Thoracic aorta (tissue), 2 donors: ENCODE results near the gene FMNL3. TPM values are rescaled to one million over a fixed set of nuclear protein-coding genes. Genes with fewer than 3 reads are reported as not detected.
A peak's percentile ranks its signal among the peaks of the same experiment; 100 is the strongest.

Experiments
- ATAC-seq: fragments of 150-250 bp; one replicate; pipeline ENCODE4 v1.8.0; 2017; ENCODE audit warnings: low read depth; ENCODE audit not compliant: insufficient number of reproducible peaks, low FRiP score
- DNase-seq: peaks from one replicate; pipeline ENCODE4 v3.0.0-alpha.2; 2020; ENCODE audit warnings: low spot score
- H3K27ac ChIP-seq, 2 donors: fragments of 200-600 bp; sonication (generic); 1 replicate in 1 of 2; 2 replicates in 1 of 2; pipeline ENCODE4 v1.5.1; 2016; ENCODE audit warnings: mild to moderate bottlenecking in 2 of 2, moderate library complexity in 2 of 2
- H3K27me3 ChIP-seq: fragments of 200-600 bp; sonication (generic); replicated peaks from 2 replicates; pipeline ENCODE4 v1.6.0; 2016; ENCODE audit warnings: mild to moderate bottlenecking; ENCODE audit not compliant: insufficient read depth
- H3K36me3 ChIP-seq: fragments of 200-600 bp; sonication (generic); one replicate; pipeline ENCODE4 v1.5.1; 2016
- H3K4me1 ChIP-seq, 2 donors: fragments of 200-600 bp; sonication (generic); 1 replicate in 1 of 2; 2 replicates in 1 of 2; pipeline versions ENCODE4 v1.5.1 to v1.6.0; 2016; ENCODE audit warnings: low read depth in 2 of 2, mild to moderate bottlenecking in 1 of 2; ENCODE audit not compliant: control insufficient read depth in 1 of 2
- H3K4me3 ChIP-seq: fragments of 200-600 bp; sonication (generic); 2 replicates; pipeline ENCODE4 v1.5.1; 2016; ENCODE audit warnings: mild to moderate bottlenecking
- H3K9me3 ChIP-seq: fragments of 200-600 bp; sonication (generic); 2 replicates; pipeline ENCODE4 v1.5.1; 2016
- total RNA-seq, 2 donors: library from RNA; depleted of rRNA; stranded (reverse); fragments of >200 nt; gene quantifications; one replicate each; pipeline versions ENCODE4 v1.1.0 to v1.2.3, GENCODE V29; 2016
- TF ChIP-seq, protein P1 (sequence below): fragments of 200-600 bp; sonication (generic); IDR thresholded peaks from one replicate; pipeline ENCODE4 v1.5.1; 2019; ENCODE audit warnings: antibody characterized with exemption

The FMNL3 gene
- total RNA-seq, 2 donors from 2014 or later: 26.7 to 37.4 TPM

DNA sequence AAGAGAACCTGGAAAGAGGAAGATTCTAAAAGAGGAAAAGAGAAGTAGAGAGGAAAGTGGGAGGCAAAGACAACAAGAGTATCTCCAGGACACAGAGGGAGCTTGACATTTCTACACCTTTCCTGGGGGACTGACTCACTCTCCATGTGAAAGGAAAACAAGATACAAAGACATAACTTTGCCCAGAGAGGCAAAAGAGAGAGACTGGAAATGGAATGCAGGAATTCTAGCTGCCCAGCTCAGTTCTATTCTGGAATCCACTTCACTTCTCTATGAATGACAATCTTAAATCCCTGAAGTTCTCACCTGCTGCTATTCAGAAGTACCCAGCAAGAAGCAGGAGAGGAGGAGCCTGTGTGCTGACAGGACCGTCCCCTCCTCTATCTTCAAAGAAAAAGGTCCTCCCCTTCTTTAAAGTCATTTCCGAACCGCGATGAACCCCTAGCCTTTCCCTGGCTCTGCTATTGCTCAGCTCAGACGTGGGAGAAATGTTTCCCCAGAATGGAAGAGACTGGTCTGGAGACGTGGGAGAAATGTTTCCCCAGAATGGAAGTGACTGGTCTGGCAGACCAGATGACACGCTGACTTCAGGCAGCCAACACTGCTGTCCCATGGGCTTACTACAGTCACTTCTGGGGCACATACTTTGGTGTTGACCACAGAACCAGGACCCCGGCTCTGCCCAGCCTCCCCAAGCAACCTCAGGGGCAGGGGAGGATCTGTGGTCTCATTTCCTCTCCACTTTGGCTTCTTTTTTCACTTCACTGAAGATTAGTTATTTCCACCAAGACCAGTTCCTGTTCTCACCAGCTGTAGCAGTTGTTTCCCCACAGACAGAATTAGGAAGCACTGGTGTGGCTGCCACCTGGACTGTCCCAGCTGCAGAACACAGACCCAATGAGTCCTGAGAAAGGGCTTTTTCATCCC, 8.3 kb downstream of the FMNL3 start:
- Histone ChIP-seq H3K27ac (peak overlapping the region; percentile 41 to 73), H3K4me3 (peak overlapping the region; percentile 47), H3K4me1 (peaks cover 21 to 25% of the 10 kb centered on the region in 2 donors), H3K27me3 (no peaks in the 10 kb centered on the region), H3K9me3 (no peaks in the 10 kb centered on the region), H3K36me3 (no peaks in the 10 kb centered on the region)
- TF ChIP-seq, protein P1, sequence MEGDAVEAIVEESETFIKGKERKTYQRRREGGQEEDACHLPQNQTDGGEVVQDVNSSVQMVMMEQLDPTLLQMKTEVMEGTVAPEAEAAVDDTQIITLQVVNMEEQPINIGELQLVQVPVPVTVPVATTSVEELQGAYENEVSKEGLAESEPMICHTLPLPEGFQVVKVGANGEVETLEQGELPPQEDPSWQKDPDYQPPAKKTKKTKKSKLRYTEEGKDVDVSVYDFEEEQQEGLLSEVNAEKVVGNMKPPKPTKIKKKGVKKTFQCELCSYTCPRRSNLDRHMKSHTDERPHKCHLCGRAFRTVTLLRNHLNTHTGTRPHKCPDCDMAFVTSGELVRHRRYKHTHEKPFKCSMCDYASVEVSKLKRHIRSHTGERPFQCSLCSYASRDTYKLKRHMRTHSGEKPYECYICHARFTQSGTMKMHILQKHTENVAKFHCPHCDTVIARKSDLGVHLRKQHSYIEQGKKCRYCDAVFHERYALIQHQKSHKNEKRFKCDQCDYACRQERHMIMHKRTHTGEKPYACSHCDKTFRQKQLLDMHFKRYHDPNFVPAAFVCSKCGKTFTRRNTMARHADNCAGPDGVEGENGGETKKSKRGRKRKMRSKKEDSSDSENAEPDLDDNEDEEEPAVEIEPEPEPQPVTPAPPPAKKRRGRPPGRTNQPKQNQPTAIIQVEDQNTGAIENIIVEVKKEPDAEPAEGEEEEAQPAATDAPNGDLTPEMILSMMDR: no peak
- DNase-seq (no peak), ATAC-seq (peak; percentile 37)

DNA sequence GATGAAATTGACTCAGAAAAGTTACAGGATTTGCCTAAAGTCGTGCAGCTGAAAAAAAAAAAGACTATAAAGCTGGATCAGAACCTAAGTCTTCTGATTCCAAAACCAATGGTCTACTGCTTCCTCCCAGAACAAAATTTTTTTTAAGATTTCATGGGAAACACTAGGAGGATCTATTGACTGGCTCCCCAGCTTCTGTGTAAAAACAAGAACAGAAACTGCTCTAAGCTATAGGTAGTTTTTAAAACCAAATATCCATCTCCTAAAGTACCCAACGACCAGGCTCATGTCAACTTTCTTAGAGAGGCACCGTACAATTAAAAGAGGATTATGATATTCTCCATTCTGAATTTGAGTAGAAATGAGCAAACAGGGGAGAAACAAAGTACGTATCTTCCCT, 9.4 kb downstream of the FMNL3 start:
- Histone ChIP-seq H3K9me3 (no peaks in the 10 kb centered on the region), H3K36me3 (no peaks in the 10 kb centered on the region), H3K27ac (no peak overlapping the region), H3K4me3 (no peak overlapping the region), H3K27me3 (no peaks in the 10 kb centered on the region), H3K4me1 (peaks cover 11 to 23% of the 10 kb centered on the region in 2 donors)
- TF ChIP-seq, protein P1: no peak
- DNase-seq (no peak), ATAC-seq (no peak)

DNA sequence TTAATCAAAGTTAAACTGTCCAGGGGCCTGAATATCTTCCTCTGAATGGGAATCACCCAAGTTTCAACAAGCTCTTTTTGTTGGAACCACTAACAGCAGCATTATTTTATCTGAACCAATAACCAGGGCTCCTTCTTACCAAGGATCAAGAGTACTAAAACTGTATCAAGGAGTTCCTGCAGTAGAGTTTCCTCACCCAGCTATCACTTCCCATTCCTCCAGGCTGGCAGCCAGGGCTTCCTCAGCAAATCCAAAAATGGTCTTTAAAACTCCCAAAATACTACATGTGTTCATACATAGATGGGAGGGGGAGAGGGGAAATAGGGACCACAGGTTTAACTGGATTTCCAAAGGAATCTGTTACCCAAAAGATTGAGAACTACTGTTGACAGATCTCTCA, 10.5 kb downstream of the FMNL3 start:
- no peak for DNase-seq
- Histone ChIP-seq H3K27me3 (no peaks in the 10 kb centered on the region), H3K4me1 (peaks cover 11 to 23% of the 10 kb centered on the region in 2 donors), H3K27ac (no peak overlapping the region), H3K4me3 (no peak overlapping the region), H3K9me3 (no peaks in the 10 kb centered on the region), H3K36me3 (no peaks in the 10 kb centered on the region)
- ATAC-seq: no peak
- TF ChIP-seq, protein P1: no peak

DNA sequence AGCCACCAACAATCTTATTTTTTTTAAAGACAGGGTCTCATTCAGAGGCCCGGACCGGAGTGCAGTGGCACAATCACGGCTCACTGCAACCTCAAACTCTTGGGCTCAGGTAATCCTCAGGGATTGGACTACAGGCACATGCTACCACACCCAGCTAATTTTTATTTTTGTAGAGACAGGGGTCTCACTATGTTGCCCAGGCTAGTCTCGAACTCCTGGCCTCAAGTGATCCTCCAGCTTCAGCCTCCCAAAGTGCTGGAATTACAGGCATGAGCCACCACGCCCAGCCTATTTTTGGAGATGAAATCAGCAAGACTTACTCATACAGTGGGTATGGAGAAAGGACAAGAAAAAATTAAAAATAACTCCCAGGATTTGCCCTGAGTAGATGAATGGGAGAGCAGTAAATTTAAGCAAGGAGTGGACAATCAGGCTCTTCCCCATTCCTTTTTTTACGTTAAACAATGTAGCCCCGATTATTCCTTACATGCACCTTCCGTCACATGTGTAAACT, 13.2 kb downstream of the FMNL3 start:
- peaks cover 10 to 16% of the 10 kb centered on the region in 2 donors for H3K4me1 ChIP-seq
- no peak for ATAC-seq
- TF ChIP-seq, protein P1: no peak

DNA sequence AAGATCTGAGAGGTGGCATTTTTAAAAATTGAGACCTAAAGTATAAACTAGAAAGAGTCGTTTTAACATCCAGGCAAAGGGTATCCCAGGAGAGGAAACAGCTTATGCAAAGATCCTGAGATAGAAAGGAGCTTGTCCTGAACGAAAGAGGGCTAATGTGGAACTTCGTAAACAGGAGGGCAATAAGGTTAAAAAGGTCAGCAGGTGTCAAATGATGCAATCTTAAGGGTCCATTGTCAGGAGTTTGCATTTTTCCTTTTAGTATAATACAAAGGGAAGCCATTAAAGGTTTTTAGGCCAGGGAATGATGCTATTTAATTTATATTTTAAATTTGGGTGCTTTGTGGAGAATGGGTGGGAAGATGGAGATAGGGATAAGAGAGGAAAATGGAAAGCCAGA, 14.4 kb downstream of the FMNL3 start:
- Histone ChIP-seq H3K36me3 (no peaks in the 10 kb centered on the region), H3K27ac (no peak overlapping the region), H3K4me1 (peaks cover 6 to 8% of the 10 kb centered on the region in 2 donors), H3K4me3 (no peak overlapping the region), H3K9me3 (no peaks in the 10 kb centered on the region), H3K27me3 (no peaks in the 10 kb centered on the region)
- TF ChIP-seq, protein P1: no peak
- ATAC-seq: no peak
- no peak for DNase-seq

More for the DNA sequence above, 13.2 kb downstream of the FMNL3 start:
- Histone ChIP-seq H3K27ac (no peak overlapping the region), H3K9me3 (no peaks in the 10 kb centered on the region), H3K4me3 (no peak overlapping the region), H3K27me3 (no peaks in the 10 kb centered on the region), H3K36me3 (no peaks in the 10 kb centered on the region)
- DNase-seq: no peak
